Central memory CD4-positive, alpha-beta T cell (primary cell): ENCODE results near the gene SLC6A4.
"Not testable (repeated sequence)": the region's sequence is repeated elsewhere in the genome, so short reads cannot be mapped to it uniquely, and the experiment has no call there.

Experiments used
- DNase-seq: peaks from one replicate; pipeline ENCODE4 v3.0.0; 2022

Gene SLC6A4

DNA sequence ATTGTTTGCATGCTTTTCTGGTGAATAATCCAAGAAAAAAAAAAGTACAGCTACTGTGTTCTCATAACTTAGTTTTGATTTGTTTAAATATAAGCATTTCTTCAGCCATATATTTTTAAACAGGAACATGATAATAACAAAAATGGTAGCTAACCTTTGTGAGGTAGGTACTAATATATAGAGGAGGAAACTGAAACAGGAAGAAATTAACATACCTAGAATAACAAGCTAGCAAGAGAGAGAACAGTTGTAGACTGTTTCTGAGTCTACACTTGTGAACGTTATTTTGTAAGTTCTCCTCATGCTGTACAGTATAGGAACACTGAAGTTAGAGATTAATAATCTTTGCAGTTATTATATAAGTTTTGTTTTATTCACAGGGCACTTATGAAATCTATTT, 69.5 kb downstream of the SLC6A4 start:
- no peak for DNase-seq

- DNase-seq = no peak
Measured at GRCh38 chr17:30165147-30165546, 70.3 kb downstream of the SLC6A4 start.

DNA sequence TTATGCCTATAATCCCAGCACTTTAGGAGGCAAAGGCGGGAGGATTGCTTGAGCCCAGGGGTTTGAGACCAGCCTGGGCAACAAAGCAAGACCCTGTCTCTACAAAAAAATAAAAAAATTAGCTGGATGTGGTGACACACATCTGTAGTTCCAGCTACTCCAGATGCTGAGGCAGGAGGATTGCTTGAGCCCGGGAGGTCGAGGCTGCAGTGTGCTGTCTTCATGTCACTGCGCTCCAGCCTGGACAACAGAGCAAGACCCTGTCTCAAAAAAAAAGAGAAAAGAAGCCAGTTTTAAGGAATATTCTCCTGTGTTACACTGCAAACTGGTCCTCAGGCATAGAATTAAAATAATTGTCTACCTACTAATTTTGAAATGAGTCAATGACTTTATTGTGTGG, 71.0 kb downstream of the SLC6A4 start:
- no peak for DNase-seq

GRCh38 chr17:30161601-30162000, 73.9 kb downstream of the SLC6A4 start:
- no peak for DNase-seq

DNA sequence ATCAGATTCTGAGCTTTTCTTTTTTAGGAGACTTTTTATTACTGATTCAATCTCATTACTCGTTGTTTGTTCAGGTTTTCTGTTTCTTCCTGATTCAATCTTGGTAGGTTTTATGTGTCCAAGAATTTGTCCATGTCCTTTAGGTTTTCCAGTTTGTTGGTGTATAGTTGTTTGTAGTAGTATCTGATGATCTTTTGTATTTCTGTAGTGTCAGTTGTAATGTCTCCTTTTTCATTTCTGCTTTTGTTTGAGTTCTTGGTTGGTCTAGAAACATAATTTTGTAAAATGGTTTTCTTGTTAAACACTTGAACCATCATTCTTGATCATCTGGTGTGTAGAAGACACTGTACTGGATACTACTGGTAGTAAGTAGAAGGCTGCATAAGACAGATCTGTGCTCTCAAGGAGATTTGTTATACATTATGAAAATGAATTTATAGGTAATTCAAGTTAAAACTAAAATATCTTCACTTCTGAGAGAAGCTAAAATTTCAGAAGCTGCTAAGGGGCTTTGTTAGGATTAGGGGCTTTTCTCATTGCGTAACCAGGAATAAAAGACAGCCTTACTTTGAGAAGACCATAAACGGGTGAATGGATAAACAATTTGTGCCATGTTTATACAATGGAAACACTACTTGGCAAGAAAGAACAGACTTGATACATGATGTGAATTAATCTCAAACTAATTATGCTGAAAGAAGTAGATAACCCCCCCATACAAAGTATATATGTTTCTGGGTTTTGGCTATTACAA, 74.9 kb downstream of the SLC6A4 start:
- no peak for DNase-seq

GRCh38 chr17:30158896-30159625, 76.4 kb downstream of the SLC6A4 start:
- no peak for DNase-seq

- DNase-seq = no peak
Measured at GRCh38 chr17:30155389-30155788, 80.1 kb downstream of the SLC6A4 start.

GRCh38 chr17:30153463-30153862, 82.0 kb downstream of the SLC6A4 start:
- no peak for DNase-seq

- no peak for DNase-seq
Measured at GRCh38 chr17:30151471-30151870, 84.0 kb downstream of the SLC6A4 start.

DNA sequence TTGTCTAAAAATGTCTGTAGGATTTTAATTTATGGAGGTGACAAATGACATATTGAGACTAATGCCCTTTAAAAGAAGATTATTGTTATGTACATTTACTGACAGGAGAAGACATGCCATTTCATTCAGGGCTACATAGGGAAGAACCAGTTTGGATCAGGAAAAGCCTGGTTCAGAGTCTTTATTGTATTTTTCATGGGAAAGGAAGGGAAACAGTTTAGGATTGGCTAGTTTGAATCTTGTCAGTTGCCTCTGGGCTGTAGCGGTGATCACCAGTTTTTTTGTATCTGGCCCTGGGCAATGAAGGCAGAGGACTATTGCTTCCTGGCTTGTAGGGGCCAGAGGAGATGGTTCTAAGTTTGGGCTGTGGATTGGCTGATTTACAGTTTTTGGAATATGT, 87.1 kb downstream of the SLC6A4 start:
- no peak for DNase-seq

DNA sequence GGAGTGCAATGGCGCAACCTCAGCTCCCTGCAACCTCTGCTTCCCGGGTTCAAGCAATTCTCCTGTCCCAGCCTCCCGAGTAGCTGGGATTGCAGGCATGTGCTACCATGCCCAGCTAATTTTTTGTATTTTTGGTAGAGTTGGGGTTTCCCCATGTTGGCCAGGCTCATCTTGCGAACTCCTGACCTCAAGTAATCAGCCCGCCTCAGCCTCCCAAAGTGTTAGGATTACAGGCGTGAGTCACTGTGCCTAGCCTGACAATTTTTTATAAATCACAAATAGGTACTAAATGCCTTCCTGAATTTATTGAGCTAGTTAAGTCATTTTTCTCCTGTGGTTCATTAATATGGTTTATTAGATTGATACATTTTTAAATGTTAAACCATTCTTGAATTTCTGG, 87.6 kb downstream of the SLC6A4 start:
- not testable (repeated sequence) for DNase-seq
